GM21529 (cell line): Measurements from ENCODE around the gene UTP14A.

ENCODE experiments used
- ATAC-seq: cut with Tn5 transposase; IDR thresholded peaks from one replicate; pipeline ENCODE4 v1.9.1; 2021; ENCODE audit not compliant: unreplicated experiment

The UTP14A gene

DNA sequence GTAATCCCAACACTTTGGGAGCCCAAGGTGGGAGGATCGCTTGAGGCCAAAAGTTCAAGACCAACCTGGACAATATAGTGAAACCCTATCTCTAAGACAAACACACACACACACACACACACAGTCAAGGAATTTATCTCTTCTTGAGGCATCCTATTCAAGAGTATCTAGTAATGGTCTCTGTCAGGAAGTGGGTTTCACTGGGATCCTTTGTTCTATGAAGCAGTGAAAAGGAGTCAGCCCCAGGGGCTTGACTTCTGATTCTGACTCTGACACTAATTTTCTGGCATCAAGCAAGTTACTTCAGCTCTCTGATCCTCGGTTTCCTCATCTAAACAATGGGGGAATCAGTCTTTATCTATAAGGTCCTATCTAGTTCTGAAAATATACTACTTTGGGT, 34.8 kb downstream of the UTP14A start:
- no peak for ATAC-seq

DNA sequence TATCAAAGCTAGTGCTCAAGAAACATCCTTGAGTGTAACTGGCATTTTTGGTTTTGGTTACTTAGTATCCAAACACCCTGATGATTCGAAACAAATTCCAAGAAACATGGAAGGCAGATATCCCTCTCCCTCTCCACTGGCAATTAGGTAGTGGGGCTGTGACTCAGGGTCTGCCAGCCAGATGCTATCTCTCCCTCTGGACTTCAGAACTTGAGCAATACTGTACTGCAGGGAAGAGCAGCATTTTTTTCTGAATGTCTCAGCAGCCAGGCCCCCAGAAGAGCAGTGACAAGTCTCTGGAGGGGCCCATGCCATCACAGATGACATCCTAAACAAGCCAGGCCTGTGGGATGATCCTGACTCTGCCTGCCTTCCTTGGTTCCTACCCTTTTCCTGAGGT, 39.2 kb downstream of the UTP14A start:
- no peak for ATAC-seq

DNA sequence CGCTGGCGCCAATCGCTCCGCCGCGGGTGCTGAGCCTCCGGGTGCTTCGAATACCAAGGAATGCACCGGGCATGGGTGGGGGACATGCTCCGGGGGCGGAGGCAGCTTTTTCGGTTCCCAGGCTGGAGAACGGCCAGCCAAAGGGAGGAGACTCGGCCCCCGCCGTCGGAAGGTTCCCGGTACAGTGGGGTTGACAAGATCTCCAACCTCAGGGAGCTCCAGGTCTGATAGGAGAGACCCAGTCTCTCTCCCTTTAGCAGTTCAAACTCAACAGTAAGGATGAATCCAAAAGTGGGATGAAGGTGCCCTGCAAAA, 47.3 kb downstream of the UTP14A start:
- ATAC-seq = no peak

DNA sequence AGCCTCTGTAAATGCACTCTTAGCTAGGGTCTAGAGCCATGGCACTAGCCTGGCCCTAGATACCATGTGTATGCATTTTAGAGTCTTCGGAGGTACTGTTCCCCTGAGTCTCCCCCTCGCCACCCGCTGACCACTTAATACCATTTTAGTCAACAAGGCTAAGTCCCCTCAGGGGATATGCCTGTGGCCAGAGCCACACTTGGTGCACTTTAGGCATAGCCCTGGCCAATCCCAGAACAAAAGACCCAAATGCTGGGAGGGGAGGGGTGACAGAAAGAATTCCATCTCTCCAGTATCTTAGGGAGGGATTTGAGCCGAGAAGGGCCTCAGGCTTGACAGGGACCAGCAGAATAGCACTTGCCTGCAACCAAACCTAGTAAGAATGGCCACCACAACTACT, 47.9 kb downstream of the UTP14A start:
- no peak for ATAC-seq

DNA sequence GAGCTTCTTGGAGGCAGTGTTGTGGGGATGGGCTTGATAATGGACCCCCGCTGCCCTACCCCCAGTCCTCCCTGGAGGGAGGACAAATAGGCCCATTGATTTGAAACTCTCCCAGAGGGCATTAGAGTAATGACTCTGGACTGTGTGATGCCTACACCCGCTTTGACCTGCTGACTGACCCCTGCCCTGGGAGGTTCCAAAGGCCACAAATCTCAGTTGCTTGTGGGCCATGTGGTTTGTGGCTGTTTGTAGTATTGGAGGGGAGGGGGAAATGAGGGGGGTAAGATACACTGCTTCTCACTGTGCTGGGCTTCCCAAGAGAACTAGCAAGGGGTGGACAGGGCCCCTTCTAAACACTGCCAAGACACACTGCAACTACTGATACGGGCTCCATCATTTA, 48.8 kb downstream of the UTP14A start:
- no peak for ATAC-seq

DNA sequence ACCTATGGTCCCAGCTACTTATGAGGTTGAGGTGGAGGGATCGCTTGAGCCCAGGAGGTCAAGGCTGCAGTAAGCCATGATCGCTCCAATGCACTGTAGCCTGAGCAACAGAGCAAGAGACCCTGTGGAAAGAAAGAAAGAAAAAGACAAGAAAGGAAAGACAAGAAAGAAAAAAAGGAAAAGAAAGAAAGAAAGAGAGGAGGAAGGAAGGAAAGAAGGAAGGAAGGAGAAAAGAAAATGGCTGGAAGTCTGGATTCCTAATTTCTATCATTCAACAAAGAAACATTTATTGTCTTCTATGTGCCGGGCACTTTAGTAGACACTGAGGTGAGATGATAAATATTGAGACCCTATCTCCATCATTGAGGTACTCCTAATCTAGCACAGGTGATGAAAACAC, 49.7 kb downstream of the UTP14A start:
- no peak for ATAC-seq

DNA sequence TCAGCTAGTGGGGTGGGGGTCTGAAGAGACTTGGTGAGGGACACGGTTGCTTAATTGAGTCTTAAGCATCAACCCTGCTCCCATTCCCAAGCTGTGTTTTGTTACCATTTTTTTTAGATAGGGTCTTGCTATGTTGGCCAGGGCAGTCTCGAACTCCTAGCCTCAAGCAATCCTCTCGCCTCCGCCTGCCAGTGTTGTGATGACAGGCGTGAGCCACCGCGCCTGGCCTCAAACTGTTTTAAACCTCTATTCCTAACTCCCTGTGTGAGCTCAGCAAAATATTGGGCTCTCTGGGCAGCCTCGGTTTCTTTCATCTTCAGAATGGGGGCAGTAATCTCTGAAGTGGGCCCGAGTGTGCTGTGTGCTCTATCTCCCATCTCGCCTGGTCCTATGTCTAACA, 50.2 kb downstream of the UTP14A start:
- ATAC-seq = no peak

DNA sequence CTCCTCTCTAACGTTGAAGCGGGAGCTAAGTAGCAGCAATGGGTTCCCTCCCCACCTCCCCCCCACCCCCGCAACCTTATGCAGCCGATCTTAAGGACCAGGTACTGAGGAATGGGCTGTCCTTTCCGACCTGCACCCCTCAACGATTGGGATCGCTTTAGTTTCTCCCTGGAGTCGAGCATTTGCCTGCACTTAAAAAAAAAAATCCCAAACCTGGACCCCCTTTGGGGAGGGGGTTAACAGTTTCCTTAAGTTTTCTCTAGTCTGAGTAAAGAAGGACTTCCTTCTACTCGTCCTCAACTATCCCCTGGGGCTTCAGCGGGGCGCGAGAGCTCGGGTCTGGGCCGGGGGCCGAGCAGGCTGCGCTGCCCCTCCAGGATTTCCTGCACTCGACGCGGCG, 50.8 kb downstream of the UTP14A start:
- ATAC-seq = no peak

DNA sequence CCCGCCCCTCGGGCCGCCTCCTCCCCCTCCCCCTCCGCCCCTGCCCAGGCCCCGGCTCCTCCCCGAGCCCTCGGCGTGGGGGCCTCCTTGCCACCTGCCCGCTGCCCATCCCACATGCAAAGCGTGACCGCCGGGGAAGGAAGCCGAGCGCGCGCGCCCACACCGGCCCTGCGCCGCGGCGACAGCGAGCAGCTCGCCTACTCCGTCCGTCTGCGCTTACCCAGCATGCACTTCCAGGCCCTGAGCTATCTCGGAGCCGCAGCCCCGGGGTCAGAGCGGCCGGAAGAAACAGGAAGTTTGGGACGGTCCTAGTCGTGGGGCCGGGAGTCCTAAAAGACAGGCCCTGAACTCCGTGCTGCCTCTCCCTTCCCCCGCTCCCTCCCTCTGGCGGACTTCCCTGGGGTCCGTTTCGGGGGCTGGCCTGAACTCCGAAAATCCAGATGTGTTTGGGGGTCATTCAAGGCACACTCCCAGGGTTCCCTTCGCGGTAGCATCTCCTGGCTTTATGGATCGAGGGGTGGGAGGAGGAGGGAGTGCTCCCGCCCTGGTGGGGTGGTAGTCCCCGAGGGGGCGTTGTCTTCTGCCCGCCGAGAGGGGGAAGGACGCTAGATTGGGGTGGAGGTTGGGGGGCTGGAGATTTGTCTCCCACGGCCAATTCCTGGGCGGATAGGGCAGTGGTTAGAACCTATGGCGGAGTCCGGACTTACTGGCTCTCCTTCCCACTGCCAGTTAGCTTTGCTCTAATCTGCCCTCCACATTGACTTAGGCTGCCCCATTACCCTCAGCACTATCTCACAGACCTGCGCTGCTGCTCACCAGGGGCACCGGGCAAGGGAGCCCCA, 51.5 kb downstream of the UTP14A start:
- ATAC-seq = peak; percentile 73

DNA sequence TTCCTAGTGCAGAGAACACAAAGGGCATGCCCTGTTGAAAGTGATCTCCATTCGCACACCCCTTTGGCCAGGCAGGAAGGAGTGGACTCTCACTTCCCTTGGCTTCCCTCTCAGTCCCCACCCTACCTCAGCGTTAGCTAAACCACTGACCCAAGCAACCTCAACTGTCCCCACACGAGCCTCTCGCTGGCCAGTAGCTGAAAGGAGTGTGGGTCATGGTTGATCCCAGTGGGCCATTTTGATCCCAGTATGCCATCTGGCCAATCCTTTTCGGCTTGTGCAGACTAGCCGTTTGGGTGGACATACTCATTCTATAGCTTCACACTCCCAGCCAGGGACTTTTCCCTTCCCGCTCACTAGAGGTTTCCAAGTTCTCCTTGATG, 52.1 kb downstream of the UTP14A start:
- no peak for ATAC-seq

DNA sequence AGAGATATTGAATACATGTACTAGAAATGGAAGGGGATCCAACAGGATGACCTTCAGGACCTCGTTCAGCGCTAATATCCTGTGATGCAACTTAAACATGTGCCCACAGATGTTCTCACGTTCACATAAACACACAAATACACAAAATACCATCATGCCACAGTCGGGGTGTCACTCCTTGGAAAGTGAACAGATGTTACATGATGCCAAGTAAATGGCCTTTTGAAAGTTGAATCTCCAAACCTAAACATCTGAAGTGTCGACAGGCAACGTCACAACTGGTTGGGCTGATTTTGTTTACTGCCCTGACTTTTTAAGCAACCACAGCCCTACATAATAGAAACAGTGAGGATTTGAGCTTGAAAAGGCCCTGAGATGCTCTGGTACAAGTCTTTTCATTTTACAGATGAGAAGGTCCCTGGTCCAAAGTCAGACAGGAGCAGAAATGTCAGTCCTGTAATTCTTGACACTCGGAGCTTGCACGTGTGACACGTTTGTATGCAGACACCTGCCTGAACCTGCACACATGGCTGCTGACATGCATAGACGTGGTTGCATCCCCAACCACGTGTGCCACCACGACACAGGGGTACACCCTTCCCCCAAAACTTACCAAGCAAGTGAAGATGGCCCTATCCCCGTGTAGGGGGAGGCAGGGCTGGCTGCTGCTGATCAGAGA, 53.0 kb downstream of the UTP14A start:
- no peak for ATAC-seq

DNA sequence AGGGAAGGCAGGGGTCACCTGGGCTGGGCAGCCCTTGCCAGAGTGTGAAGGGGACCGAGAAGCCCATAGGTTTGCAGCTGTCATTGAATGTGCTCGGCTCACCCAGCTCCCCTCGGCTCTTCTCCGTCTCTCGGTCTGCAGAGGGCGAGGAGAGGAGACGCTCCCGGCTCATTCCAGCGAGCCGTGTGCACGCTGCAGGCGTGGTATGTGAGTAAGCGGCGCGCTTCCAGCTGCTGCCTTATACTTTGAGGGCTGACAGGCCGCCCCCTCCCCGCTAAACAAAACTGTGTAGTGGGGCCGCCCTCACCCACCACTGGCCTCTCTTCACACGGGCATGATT, 53.5 kb downstream of the UTP14A start:
- no peak for ATAC-seq

DNA sequence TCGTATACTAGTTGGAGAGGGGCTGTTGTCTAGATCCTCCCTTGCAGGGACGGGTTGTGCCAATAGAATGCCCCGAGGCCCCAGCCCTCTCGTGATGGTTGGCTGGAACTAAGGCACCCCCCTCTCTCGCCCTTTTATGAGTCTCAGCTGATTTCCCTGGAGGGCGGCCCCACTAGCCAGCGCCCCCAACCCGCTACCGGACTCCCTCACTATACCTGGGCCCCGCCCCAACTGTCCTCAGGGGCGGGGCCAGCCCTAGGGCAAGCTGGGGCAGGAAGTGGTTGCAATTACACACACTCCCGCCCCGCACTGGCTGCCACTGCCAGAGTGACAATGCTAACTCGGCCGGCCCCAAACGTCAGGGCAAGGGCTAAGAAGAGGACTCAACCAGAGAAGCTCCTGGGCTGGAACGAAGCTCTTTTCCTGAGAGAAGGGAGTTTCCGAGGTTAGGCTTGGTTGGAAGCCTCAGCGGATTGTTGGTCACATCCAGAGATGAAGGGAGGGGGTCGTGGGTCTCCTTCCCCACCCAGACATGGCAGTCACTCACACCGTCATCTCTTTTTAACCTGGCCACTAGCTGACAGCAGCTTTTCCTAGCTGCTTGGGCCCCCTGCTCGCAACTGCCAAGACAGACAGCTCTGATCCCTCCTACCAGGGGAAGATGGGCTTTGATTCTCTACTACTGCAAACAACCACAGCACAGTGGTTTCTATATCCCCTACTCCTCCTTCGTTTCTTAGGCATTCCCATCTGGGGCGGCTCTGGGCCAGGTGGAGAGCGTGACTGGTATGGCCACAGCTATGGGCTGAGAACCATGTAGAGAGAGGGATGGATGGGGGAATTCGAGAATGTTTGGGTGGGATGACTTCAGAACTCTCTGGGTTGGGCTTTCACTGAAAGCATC, 55.5 kb downstream of the UTP14A start:
- peak; percentile 87 for ATAC-seq

DNA sequence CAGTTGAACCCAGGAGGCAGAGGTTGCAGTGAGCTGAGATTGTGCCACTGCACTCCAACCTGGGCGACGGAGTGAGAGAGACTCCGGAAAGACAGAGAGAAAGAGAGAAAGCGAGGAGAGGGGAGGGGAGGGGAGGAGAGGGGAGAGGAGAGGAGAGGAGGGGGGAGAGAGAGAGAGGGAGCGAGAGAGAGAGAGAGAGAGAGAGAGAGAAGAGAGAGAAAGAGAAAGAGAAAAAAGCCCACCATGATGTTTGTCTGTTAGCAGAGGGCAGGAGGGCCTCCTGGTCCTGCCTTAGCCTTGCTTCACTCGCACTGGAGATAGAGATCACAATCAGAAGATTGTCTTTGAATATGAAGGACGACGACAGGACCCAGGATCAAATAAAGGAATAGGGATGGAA, 57.8 kb downstream of the UTP14A start:
- ATAC-seq = no peak

DNA sequence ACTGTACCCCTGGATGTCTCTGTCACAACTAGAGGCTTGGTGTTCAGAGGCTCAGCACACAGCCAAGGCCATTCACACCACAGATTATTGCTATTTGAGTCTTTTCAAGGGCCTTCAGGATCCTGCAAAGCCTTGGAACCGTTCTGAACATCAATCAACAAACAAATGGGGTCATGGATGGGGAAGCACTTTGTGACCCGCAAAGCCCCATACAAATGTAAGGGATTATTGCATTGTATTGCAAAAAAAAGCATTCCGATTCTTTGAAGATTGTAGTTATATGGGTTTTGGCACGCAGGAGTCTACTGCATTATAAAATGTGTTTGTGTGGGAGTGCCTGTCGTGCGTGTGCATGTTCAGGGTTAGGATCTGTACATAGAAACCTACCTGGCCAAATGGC, 59.2 kb downstream of the UTP14A start:
- no peak for ATAC-seq

DNA sequence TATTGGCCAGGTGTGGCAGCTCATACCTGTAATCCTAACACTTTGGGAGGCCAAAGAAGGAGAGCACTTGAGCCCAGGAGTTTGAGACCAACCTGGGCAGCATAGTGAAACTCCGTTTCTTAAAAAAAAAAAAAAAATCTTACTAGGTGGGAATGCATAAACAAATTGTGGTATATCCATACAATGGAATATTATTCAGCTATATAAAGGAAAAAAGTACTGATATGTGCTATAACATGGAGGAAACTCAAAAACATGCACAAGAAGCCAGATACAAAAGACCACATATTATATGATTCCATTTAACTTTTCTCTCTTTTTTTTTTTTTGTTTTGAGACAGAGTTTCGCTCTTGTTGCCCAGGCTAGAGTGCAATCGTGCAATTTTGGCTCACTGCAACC, 63.0 kb downstream of the UTP14A start:
- no peak for ATAC-seq

DNA sequence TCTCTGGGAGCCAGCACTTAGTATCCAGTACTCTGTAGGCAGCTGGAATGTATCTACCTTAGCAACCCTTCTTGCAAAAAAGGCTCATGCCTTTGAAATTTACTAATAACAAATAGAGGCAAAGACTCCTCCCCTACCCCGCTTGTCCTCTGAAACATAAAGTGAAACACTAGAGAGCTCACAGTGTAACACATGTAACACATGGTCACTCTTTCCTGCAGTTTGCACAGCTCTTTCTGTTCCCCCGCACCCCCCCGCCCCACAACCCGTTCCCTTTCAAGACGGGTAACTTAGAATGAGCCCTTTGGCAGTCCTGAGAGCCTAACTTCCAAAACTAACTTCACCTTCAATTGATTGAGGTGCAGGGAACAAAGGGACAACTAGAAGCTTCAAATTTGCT, 70.5 kb downstream of the UTP14A start:
- no peak for ATAC-seq
